OCI-LY7 (cell line): ENCODE data around the gene NDUFC1. TPM values are rescaled to one million over a fixed set of nuclear protein-coding genes. Genes with fewer than 3 reads are reported as not detected.
A peak's percentile ranks its signal among the peaks of the same experiment; 100 is the strongest.

ENCODE experiments used
- BruUV-seq: library from RNA; stranded (reverse); fragments of 400-500 nt; replicated peaks from 2 replicates; lab custom pipeline; 2021; lab: Mats Ljungman, UMichigan
- CTCF ChIA-PET: fragments of 300-600 bp; sonication (Branson Sonifier 250); formaldehyde crosslinking; loops from one replicate; lab custom pipeline; 2022; ENCODE audit warnings: antibody characterized with exemption; ENCODE audit not compliant: unreplicated experiment; lab: Charles Lee
- POLR2A ChIA-PET: fragments of 300-600 bp; sonication (Branson Sonifier 250); formaldehyde crosslinking; loops from one replicate; lab custom pipeline; 2022; ENCODE audit warnings: antibody characterized with exemption; lab: Charles Lee
- DNase-seq: peaks from one replicate; pipeline ENCODE4 v3.0.0-alpha.2; 2015; ENCODE audit warnings: low spot score
- H2AFZ ChIP-seq: fragments of 200-600 bp; sonication (generic), shearing (Covaris generic); 2 replicates; pipeline ENCODE4 v1.6.1; 2014; ENCODE audit warnings: mild to moderate bottlenecking, antibody characterized with exemption, low read length, moderate library complexity
- H3K27ac ChIP-seq: fragments of 200-600 bp; sonication (generic); 2 replicates; pipeline ENCODE4 v1.5.1; 2014; ENCODE audit warnings: mixed run types, low read depth, mild to moderate bottlenecking, moderate library complexity, low read length, inconsistent platforms; ENCODE audit not compliant: poor library complexity, severe bottlenecking
- H3K36me3 ChIP-seq: fragments of 200-600 bp; sonication (generic); 2 replicates; pipeline ENCODE4 v1.6.1; 2014; ENCODE audit warnings: mild to moderate bottlenecking, antibody characterized with exemption, low read length, moderate library complexity, mixed read lengths; ENCODE audit not compliant: insufficient read depth
- H3K4me1 ChIP-seq: fragments of 200-600 bp; sonication (generic); 2 replicates; pipeline ENCODE4 v1.5.1; 2014; ENCODE audit warnings: mild to moderate bottlenecking, low read length; ENCODE audit not compliant: insufficient read depth, poor library complexity, severe bottlenecking
- H3K4me2 ChIP-seq: fragments of 200-600 bp; sonication (generic); 2 replicates; pipeline ENCODE4 v1.6.1; 2014; ENCODE audit warnings: mild to moderate bottlenecking, low read length
- H3K4me3 ChIP-seq: fragments of 200-600 bp; sonication (generic); 2 replicates; pipeline ENCODE4 v1.5.1; 2014; ENCODE audit warnings: mild to moderate bottlenecking, low read depth, low read length; ENCODE audit not compliant: poor library complexity, severe bottlenecking
- H3K79me2 ChIP-seq: fragments of 200-600 bp; sonication (generic); 2 replicates; pipeline ENCODE4 v1.6.1; 2016; ENCODE audit warnings: low read depth, mild to moderate bottlenecking, low read length, moderate library complexity, mixed read lengths; ENCODE audit not compliant: insufficient read depth
- H3K9me2 ChIP-seq: fragments of 200-600 bp; sonication (generic); 2 replicates; pipeline ENCODE4 v1.6.1; 2016; ENCODE audit warnings: mild to moderate bottlenecking, low read length, mixed read lengths; ENCODE audit not compliant: insufficient read depth
- H3K9me3 ChIP-seq: fragments of 200-600 bp; sonication (generic); 2 replicates; pipeline ENCODE4 v1.6.1; 2014; ENCODE audit warnings: mild to moderate bottlenecking, mixed run types, low read length, mixed read lengths
- H4K20me1 ChIP-seq: fragments of 200-600 bp; sonication (generic); 2 replicates; pipeline ENCODE4 v1.6.1; 2014; ENCODE audit warnings: mild to moderate bottlenecking, antibody characterized with exemption, low read length, moderate library complexity, mixed read lengths; ENCODE audit not compliant: insufficient read depth
- CTCF ChIP-seq: fragments of 200-600 bp; sonication (generic); conservative IDR thresholded peaks from 2 replicates; pipeline ENCODE4 v1.5.1; 2014; ENCODE audit warnings: mild to moderate bottlenecking, antibody characterized with exemption, low read length, moderate library complexity, mixed read lengths
- EZH2phosphoT487 ChIP-seq: fragments of 200-600 bp; sonication (generic); IDR thresholded peaks from 2 replicates; pipeline ENCODE4 v1.6.1; 2018; ENCODE audit warnings: low read depth, borderline replicate concordance, mild to moderate bottlenecking, mixed run types, antibody characterized with exemption, low read length, moderate library complexity, mixed read lengths
- intact Hi-C: fragments of 100-400 bp; cut with micrococcal nuclease; formaldehyde crosslinking; loops from one replicate; pipeline ENCODE4 v1.10.0; 2022; ENCODE audit not compliant: unreplicated experiment
- total RNA-seq, 2 experiments: library from RNA; depleted of rRNA in 1 of 2; stranded (reverse); fragments of >200 nt in 1 of 2; shearing (Covaris generic) in 1 of 2; gene quantifications; 2 replicates each; pipeline ENCODE4 v1.2.3, GENCODE V29; 2014 to 2022

NDUFC1 gene
- total RNA-seq, 2 experiments from 2014 or later = 69.2 to 82.6 TPM

GRCh38 chr4:139304920-139305319, 2.6 kb upstream of the NDUFC1 start:
- H3K36me3 ChIP-seq = peaks cover 78% of the 10 kb centered on the region
- H2AFZ ChIP-seq = no peak overlapping the region
- H3K9me3 ChIP-seq = peaks cover 18% of the 10 kb centered on the region; the same call in 1 of the 2 replicates
- H4K20me1 ChIP-seq = peaks cover 28% of the 10 kb centered on the region
- H3K4me2 ChIP-seq = no peak overlapping the region; the same call in 1 of the 2 replicates
- ChIA-PET POLR2A (interaction anchor here (0.6 to 1.9 kb wide), 4 partner anchors 9 to 71 kb away, joined by 4 to 7 read pairs (median 4); no protein-coding TSS in a partner anchor), CTCF (no interaction called here)
- peak overlapping the region; percentile 11 for H3K4me3 ChIP-seq
- BruUV-seq = no TSS peak
- H3K4me1 ChIP-seq = peaks cover 34% of the 10 kb centered on the region
- peaks cover 97% of the 10 kb centered on the region for H3K79me2 ChIP-seq
- intact Hi-C loops = no loop called here
- no peak for DNase-seq
- TF ChIP-seq CTCF (no peak), EZH2phosphoT487 (no peak)
- no peaks in the 10 kb centered on the region for H3K9me2 ChIP-seq
- H3K27ac ChIP-seq = no peak overlapping the region

GRCh38 chr4:139301113-139301820, 1.0 kb downstream of the NDUFC1 start, which contains the start of gene NAA15:
Gene NAA15 (plus strand): TSS chr4:139301505. CDS start chr4:139301778, 273 bp downstream.
- peak within 1 kb of the TSS; percentile 73; the same call in 1 of the 2 replicates for H2AFZ ChIP-seq
- no peak for TF ChIP-seq CTCF
- no peak for TF ChIP-seq EZH2phosphoT487
- peaks cover 83% of the 10 kb centered on the region for H3K79me2 ChIP-seq
- CTCF ChIA-PET = interaction anchor here (1.5 to 2.8 kb wide), 3 partner anchors 11 to 83 kb away, joined by 3 to 8 read pairs (median 4); no protein-coding TSS in a partner anchor
- H3K27ac ChIP-seq = peak within 1 kb of the TSS; percentile 89
- POLR2A ChIA-PET = interaction anchor here (0.6 to 3.0 kb wide), 20 partner anchors 8 to 1478 kb away, joined by 3 to 15 read pairs (median 5); partner anchors contain the start of gene ELF2
- peaks cover 18% of the 10 kb centered on the region; the same call in 1 of the 2 replicates for H3K9me3 ChIP-seq
- H3K4me1 ChIP-seq = peaks cover 38% of the 10 kb centered on the region
- intact Hi-C loops = loop anchor here (2.0 kb wide), 3 partner anchors 40 to 216 kb away; no protein-coding TSS in a partner anchor
- H3K4me3 ChIP-seq = peak within 1 kb of the TSS; percentile 84
- peak; percentile 99 for DNase-seq
- H3K36me3 ChIP-seq = peaks cover 44% of the 10 kb centered on the region
- H3K9me2 ChIP-seq = no peaks in the 10 kb centered on the region
- no TSS peak for BruUV-seq
- peak within 1 kb of the TSS; percentile 94 for H3K4me2 ChIP-seq
- H4K20me1 ChIP-seq = peaks cover 19% of the 10 kb centered on the region
